ENCODE data around the gene KIT.
"Not testable (repeated sequence)": the region's sequence is repeated elsewhere in the genome, so short reads cannot be mapped to it uniquely, and the experiment has no call there.

Gene KIT
- long read RNA-seq, donor 1, partial matches to known transcripts = 0 of 3 reads
- long read RNA-seq, donor 1, other reads (novel, unspliced or antisense) = 0 of 3 reads
- long read RNA-seq, donor 2, partial matches to known transcripts = 0 of 1 reads
- long read RNA-seq, donor 2, other reads (novel, unspliced or antisense) = 0 of 1 reads
- long read RNA-seq, donor 3, full-length matches to known transcripts = 2 of 2 reads
- long read RNA-seq, donor 3, partial matches to known transcripts = 0 of 2 reads
- long read RNA-seq, donor 3, other reads (novel, unspliced or antisense) = 0 of 2 reads
- long read RNA-seq, donor 4, partial matches to known transcripts = 0 of 1 reads
- long read RNA-seq, donor 4, other reads (novel, unspliced or antisense) = 0 of 1 reads
- long read RNA-seq, donor 5, partial matches to known transcripts = 0 of 2 reads
- long read RNA-seq, donor 5, other reads (novel, unspliced or antisense) = 0 of 2 reads
- long read RNA-seq, donor 6 = 0 reads
- long read RNA-seq, donor 7, partial matches to known transcripts = 0 of 4 reads
- long read RNA-seq, donor 7, other reads (novel, unspliced or antisense) = 0 of 4 reads
- long read RNA-seq, donor 8 = 0 reads

DNA sequence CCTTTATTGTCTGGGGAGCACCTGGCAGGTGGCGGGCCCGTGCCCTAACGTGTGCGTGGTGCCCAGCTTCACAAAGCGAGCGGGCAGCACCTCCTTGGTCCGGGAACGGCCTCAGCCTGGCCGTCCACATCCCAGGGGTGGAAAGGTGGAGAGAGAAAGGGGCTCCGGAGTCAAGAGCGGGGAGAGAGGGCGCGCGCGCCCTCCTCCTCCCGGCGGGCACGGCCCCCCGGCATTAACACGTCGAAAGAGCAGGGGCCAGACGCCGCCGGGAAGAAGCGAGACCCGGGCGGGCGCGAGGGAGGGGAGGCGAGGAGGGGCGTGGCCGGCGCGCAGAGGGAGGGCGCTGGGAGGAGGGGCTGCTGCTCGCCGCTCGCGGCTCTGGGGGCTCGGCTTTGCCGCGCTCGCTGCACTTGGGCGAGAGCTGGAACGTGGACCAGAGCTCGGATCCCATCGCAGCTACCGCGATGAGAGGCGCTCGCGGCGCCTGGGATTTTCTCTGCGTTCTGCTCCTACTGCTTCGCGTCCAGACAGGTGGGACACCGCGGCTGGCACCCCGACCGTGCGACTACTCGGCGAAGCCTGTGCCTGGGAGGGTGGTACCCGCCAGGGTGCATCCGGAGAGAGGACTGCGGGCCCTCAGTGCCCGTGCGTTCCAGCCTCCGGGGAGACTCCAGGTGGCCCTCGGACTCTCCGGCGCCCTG lies at the start of gene KIT:
KIT (plus strand) TSS at position 407 of the 701 bp plus-strand sequence; CDS start at position 465, 58 bp downstream.
- peak; percentile 87 for DNase-seq

DNA sequence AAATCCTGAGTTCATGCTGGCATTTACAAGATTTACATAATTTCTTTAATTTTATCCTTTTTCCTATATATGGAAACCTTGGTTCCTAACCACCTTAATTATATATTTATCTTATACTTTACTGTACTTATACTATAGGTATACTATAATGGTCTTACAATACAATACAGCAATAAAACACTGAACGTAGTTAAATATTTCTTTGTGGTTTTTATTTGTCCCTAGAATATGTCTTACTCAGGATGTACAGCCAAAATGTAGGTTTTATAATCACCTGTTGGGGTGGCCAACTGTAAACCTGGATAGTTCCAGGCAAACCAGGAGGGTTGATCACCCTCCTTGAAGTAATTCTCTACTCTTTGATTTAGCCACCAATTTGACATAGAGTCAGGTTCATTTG lies 48.4 kb upstream of the KIT start:
- DNase-seq = no peak

DNA sequence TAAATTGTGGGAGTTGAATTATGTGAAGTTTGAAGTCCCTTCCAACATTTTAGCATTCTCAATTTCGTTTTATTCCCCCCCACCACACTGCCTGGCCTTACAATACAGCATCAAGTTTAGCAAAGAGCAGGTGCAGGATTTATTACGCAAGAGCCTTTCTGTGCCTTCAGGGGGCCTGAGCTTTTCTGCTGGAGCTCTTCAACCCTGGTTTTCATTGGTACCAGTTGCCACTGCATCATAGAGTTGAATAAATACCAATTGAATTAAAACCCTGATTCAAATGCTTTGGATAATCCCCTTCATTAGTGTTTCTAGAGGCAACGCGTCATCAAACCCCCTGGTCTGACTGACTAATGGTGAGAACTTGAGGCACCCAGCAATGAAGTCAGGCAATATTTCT lies 43.6 kb upstream of the KIT start:
- no peak for DNase-seq

DNA sequence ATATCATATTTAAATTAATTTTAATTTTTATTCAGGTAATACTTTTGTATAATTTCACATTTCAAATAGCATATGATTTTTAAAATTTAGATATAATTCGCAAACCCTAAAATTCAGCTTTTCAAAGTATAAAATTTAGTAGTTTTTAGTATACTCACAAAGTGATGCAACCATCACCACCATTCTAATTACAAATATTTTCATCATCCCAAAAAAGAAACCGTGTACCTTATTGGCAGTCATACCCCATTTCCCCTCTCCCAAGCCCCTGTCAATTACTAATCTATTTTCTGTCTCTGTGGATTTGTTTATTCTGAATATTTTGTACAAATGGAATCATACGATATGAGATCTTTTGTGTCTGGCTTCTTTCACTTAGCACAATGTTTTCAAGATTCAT lies 37.0 kb upstream of the KIT start:
- DNase-seq = no peak

DNA sequence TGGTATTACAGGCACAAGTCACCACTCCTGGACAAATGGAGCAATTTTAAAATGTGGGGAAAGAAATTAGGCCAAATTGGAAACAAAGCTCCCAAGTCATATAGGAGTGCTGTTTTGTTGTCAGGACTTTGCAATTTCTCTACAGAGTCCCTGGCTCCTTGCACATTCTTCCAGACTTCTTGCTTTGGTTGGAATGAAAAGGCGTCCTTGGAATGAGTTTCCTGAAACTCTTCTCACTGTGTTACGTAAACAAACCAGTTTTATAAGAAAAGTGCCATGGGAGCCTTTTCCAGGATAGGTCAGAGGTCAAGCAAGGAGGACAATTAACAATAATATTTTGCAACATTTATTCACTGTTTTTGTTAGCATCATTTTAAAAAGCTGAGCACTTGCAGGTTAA lies 32.4 kb upstream of the KIT start:
- DNase-seq = no peak

DNA sequence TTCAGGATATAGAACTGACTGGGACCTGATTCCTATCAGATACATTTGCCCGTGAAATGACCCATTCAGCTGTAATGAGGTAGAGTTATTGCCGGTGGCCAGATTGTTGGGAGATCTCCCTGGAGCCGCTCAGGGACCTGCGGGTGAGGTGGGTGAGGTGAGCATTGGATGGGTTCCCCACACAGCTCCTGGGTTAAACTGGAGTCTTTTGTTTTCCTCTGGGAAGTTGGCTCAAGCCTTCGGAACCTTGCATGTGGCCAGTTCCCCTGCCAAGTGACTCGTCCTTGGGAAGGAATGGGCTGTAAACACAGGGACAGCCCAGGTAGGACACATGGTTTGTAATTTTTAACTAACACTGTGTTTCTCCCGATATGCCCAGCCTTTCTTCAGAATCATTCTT lies 31.6 kb upstream of the KIT start:
- DNase-seq = no peak

GRCh38 chr4:54632537-54632936 lies 25.2 kb upstream of the KIT start:
- DNase-seq = no peak

- not testable (repeated sequence) for DNase-seq
These were observed 24.5 kb upstream of the KIT start for GRCh38 chr4:54633102-54633740.

DNA sequence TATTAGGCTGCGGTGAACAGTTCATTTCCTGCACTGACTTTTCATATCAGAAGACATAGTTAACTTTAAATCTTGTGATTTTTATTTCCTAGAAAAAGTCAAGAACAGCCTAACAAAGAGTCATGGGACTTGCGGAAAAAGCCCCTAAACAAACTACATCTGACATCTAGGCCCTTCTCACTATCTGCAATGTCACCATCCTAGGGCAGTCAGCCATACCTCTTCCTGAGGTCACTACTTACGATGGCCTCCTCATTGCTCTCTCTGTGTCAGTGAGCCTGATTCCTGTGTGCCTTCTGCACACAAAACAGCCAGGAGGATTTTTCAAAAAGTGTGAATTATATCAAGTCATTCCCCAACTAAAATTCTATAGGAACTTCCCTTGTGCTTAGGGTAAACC lies 22.4 kb upstream of the KIT start:
- DNase-seq = no peak

DNA sequence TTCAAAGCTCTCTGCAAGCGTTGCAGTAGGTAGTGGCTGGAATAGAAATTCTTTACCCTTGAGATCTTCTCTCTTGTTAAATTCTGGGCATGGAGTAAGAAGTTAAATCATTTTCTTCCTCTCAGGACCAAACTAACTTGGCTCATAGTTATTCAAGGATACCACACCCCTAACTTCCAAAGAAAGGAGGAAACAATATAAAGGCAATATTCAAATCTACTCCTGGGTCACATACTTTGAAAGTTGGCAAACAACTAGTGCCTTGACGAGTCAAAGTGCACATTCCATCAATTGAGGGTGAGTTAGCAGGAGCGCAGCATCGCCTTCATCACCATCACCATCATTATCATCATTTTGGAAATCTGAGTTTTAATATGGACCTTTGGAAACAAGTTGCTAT lies 20.4 kb upstream of the KIT start:
- DNase-seq = no peak

DNA sequence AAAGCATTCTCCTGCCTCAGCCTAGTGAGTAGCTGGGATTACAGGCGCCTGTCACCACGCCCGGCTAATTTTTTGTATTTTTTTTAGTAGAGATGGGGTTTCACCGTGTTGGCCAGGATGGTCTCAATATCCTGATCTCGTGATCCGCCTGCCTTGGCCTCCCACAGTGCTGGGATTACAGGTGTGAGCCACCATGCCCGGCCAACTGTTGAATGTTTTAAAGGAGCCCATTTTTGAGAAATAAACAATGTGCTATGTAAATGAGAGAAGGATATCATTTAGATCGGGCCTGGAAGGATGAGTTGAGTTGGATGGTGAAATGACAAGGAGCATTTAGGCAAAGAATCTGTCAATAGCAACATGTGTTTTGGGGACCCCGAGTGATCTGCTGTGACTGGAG lies 16.7 kb upstream of the KIT start:
- DNase-seq = not testable (repeated sequence)

DNA sequence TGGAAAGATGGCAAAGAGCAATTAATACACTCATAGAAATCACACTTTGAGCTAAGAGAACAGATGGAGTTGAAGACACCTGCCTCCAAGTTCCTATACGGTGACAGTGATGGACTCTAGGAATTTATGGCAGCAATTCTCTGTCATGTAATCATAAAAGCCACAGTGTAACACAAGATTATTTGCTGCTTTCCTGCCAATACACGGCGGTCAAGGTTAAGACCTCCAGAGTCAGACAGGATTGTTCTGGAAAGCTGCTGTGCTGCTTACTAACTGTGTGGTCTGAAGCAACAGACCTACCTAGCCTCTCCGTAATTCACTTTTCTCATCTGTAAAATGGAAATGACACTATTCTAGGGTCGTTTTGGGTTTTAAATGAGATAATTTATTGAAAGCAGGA lies 14.6 kb upstream of the KIT start:
- DNase-seq = no peak

DNA sequence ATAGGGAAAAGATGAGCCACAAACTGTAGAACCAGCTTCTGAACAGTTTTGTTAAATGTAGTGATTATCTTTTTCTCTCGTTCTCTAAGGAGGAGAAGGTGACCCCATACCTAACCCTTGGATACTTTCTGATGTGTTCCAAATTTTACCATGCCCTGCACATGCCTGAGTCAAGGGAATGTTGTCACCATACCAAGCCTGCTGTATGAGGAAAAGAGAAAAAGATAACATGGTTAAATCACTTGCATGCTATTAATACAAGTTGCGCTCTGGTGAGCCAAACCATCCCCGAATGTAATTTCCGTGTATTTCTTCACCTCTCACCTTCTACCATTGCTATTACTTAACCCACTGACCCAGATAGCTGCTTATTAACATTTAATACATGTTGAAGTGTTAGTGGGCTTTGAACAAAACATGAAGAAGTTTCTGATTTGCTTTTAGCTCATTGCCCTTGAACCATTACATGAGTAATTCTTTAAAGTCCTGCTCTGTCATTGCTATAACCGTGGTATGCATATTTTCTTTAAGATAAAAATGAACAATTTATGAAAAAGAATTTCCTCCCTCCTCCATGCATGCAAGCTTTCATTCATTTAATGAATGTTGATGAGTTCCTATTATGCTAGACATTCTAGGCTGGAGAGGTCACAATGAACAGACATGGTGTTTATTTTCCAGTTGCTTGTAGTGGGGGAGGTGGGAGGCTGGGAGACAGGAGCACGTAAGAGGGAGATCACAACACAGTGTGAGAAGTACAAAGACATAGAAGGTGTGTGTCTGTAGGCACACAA lies 13.6 kb upstream of the KIT start:
- DNase-seq = no peak

DNA sequence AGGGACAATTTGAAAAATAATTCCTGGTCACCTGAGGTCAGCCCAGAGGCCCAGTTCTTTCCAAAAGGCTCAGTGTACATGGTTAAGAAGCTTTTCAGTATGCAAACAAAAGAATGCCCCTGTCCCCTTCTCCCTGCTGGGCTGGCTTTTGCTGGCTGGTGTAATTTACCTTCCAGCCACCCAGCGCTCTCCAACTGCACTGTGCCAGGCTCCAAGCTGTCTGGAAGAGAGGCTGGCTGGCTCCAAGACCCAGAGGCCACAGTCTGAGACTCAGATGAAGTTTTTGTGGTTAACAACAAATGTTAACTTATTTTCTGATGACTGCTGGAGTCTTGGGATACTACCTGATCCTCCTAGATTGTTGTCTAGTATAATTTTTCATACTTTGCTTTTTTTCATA lies 11.9 kb upstream of the KIT start:
- no peak for DNase-seq

- no peak for DNase-seq
These were observed 10.7 kb upstream of the KIT start for GRCh38 chr4:54647070-54647469.

DNA sequence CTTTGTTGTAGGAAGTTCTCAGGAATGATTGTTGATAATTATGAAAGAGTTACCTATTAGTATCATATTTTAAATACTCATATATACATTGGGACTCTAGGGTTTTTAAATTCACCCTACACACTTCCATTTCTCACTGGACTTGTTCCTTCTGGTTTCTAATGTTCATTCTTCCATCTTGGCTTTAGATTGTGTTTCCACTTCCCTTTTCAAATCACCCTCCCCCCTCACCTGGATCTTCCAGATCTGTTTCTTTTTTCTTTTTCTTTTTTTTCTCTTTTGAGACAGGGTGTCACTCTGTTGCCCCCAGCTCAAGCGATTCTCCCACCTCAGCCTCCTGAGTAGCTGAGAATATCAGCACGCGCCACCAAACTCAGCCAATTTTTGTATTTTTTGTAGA lies 6.7 kb upstream of the KIT start:
- no peak for DNase-seq

DNA sequence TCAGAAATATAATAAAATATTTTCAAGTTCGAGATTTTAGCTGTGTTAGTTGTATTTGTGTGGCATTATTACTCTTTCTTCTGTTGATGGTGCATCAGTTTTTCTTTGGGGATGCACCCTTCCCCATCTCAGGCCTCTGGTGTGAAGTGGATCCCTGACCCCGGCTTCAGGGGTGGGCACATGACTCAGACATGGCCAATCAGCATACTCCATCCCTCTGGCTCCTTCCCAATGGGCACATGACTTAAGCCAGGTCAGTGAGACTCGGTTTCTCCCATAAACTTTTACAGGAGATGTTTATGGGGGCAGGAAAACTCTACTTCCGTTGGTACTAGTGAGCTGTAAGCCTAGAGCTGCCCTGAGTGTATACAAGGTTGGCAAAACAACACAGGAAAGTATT lies 3.0 kb upstream of the KIT start:
- no peak for DNase-seq

GRCh38 chr4:54657185-54657550 lies 589 bp upstream of the KIT start:
- DNase-seq = no peak

GRCh38 chr4:54658252-54659093 lies 716 bp downstream of the KIT start:
- DNase-seq = peak; percentile 86

DNA sequence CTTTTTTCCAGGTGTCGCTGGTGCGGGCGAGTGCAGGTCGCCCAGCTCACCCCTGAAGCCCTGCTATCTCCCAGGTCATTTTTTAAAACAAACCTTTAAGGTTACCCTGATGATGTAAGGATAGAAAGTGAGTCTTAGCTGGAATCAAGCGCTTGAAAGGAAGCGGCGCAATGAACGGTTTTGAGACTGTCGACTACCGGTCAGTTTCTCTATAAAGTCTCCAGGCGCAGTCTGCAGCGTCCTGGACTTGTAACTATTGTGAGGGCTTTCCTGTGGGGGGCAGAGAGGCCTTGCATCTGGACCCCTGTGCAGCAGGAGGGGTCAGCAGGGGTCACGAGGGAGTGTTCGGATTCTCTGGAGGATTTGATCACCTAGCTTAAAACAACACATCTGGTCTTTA lies 1.6 kb downstream of the KIT start:
- peak; percentile 57 for DNase-seq
